Measurements from ENCODE around the gene CDH2.

DNA sequence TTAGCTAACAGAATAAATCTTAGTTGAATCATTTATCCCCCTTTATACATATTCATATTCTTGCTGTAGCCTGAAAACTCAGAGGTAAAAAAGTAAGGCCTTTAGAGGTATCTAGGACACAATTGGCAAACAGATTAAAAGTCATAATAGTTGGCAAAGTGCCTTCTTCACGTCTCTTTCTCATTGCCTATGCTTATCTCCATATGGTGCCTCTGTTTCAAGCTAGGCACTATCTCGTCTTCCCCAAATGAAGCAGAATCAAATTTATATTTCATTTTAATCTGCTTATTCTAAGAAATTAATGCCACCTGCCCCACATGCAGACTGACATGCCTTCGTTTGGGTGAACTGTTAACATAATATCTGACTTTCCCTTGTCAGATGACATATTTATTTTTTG, 245.4 kb downstream of the CDH2 start:
- TF ChIP-seq EZH2 (IDR thresholded peaks at IDR 0.05; ENCODE audit: borderline replicate concordance, low read length): no peak
- TF ChIP-seq, protein P1, sequence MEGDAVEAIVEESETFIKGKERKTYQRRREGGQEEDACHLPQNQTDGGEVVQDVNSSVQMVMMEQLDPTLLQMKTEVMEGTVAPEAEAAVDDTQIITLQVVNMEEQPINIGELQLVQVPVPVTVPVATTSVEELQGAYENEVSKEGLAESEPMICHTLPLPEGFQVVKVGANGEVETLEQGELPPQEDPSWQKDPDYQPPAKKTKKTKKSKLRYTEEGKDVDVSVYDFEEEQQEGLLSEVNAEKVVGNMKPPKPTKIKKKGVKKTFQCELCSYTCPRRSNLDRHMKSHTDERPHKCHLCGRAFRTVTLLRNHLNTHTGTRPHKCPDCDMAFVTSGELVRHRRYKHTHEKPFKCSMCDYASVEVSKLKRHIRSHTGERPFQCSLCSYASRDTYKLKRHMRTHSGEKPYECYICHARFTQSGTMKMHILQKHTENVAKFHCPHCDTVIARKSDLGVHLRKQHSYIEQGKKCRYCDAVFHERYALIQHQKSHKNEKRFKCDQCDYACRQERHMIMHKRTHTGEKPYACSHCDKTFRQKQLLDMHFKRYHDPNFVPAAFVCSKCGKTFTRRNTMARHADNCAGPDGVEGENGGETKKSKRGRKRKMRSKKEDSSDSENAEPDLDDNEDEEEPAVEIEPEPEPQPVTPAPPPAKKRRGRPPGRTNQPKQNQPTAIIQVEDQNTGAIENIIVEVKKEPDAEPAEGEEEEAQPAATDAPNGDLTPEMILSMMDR (conservative IDR thresholded peaks at IDR 0.05 in 1 of 2, IDR thresholded peaks at IDR 0.05 in 1 of 2; ENCODE audit: extremely low read depth in 1 of 2, insufficient read depth in 1 of 2, low read depth in 1 of 2, low read length in 2 of 2): no peak
